KMS-11 (cell line): ENCODE data around the gene DLG2.

ENCODE experiments used
- H2AFZ ChIP-seq: fragments of 200-600 bp; sonication (generic); 2 replicates; pipeline ENCODE4 v1.6.1; 2016; ENCODE audit warnings: antibody characterized with exemption, mixed run types, low read depth
- H3K27ac ChIP-seq: fragments of 200-600 bp; sonication (generic); 2 replicates; pipeline ENCODE4 v1.6.1; 2016; ENCODE audit warnings: mild to moderate bottlenecking, mixed run types
- H3K27me3 ChIP-seq: fragments of 200-600 bp; sonication (generic); 2 replicates; pipeline ENCODE4 v1.6.1; 2017; ENCODE audit warnings: mild to moderate bottlenecking, low read depth, mixed run types, moderate library complexity; ENCODE audit not compliant: insufficient read depth
- H3K36me3 ChIP-seq: fragments of 200-600 bp; sonication (generic); 2 replicates; pipeline ENCODE4 v1.6.1; 2017; ENCODE audit warnings: mild to moderate bottlenecking, mixed run types; ENCODE audit not compliant: insufficient read depth
- H3K4me1 ChIP-seq: fragments of 200-600 bp; sonication (generic); 2 replicates; pipeline ENCODE4 v1.6.1; 2016; ENCODE audit warnings: mild to moderate bottlenecking, low read depth, mixed run types; ENCODE audit not compliant: poor library complexity, severe bottlenecking
- H3K4me2 ChIP-seq: fragments of 200-600 bp; sonication (generic); 2 replicates; pipeline ENCODE4 v1.7.0; 2016; ENCODE audit warnings: mild to moderate bottlenecking, mixed run types
- H3K4me3 ChIP-seq: fragments of 200-600 bp; sonication (generic); IDR thresholded peaks from 2 replicates; pipeline ENCODE4 v1.6.1; 2017; ENCODE audit warnings: low read depth, low read length, mixed read lengths; ENCODE audit not compliant: insufficient read depth
- H3K79me2 ChIP-seq: fragments of 200-600 bp; sonication (generic); 2 replicates; pipeline ENCODE4 v1.6.1; 2016; ENCODE audit warnings: low read depth, mixed run types; ENCODE audit not compliant: insufficient read depth
- H3K9ac ChIP-seq: fragments of 200-600 bp; sonication (generic); 2 replicates; pipeline ENCODE4 v1.6.1; 2016; ENCODE audit warnings: mild to moderate bottlenecking, mixed run types
- H4K20me1 ChIP-seq: fragments of 200-600 bp; sonication (generic); 2 replicates; pipeline ENCODE4 v1.6.1; 2016; ENCODE audit warnings: mild to moderate bottlenecking, mixed run types; ENCODE audit not compliant: insufficient read depth
- CTCF ChIP-seq: fragments of 200-600 bp; sonication (generic); conservative IDR thresholded peaks from 2 replicates; pipeline ENCODE4 v1.6.1; 2017; ENCODE audit warnings: low read depth, mild to moderate bottlenecking, antibody characterized with exemption, low read length, moderate library complexity, mixed read lengths

DLG2 gene

GRCh38 chr11:84390441-84391078 is 1236.6 kb downstream of the DLG2 start:
- Histone ChIP-seq H3K9ac (no peak overlapping the region), H3K4me2 (no peak overlapping the region), H3K27me3 (no peaks in the 10 kb centered on the region), H3K27ac (no peak overlapping the region), H3K79me2 (no peaks in the 10 kb centered on the region), H4K20me1 (no peaks in the 10 kb centered on the region), H3K36me3 (no peaks in the 10 kb centered on the region), H2AFZ (no peak overlapping the region), H3K4me1 (no peaks in the 10 kb centered on the region), H3K4me3 (no peak overlapping the region)
- TF ChIP-seq CTCF, result no peak

DNA sequence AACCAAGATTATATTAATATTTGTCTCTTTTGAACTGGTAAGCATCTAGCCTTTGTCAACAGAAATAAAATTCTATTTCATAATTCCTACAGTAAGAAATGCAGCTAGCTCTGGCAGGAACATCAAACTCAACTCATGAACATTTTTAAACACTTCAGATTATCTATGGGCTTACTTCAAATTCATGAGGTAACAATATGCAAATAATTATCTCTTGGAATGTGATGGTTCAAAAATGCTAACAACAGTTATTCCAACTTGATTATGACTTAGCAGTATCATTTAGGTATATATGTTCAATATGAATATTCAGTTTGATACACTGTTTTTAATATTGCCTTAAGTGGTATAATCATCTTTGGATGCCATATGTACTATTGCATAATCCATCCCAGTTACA is 1237.4 kb downstream of the DLG2 start:
- Histone ChIP-seq H4K20me1 (no peaks in the 10 kb centered on the region), H3K27me3 (no peaks in the 10 kb centered on the region), H3K4me3 (no peak overlapping the region), H3K27ac (no peak overlapping the region), H3K79me2 (no peaks in the 10 kb centered on the region), H2AFZ (no peak overlapping the region), H3K36me3 (no peaks in the 10 kb centered on the region), H3K9ac (no peak overlapping the region), H3K4me1 (no peaks in the 10 kb centered on the region), H3K4me2 (no peak overlapping the region)
- no peak for TF ChIP-seq CTCF

- no peaks in the 10 kb centered on the region for H3K27me3 ChIP-seq
- H4K20me1 ChIP-seq, result no peaks in the 10 kb centered on the region
- H3K36me3 ChIP-seq, result no peaks in the 10 kb centered on the region
- no peak overlapping the region for H3K9ac ChIP-seq
- H3K4me2 ChIP-seq, result no peak overlapping the region
- H3K4me1 ChIP-seq, result no peaks in the 10 kb centered on the region
- peak; percentile 81 for TF ChIP-seq CTCF
- H2AFZ ChIP-seq, result no peak overlapping the region
- no peak overlapping the region for H3K4me3 ChIP-seq
- no peaks in the 10 kb centered on the region for H3K79me2 ChIP-seq
- no peak overlapping the region for H3K27ac ChIP-seq
These were observed 1242.4 kb downstream of the DLG2 start for GRCh38 chr11:84384731-84385130.

DNA sequence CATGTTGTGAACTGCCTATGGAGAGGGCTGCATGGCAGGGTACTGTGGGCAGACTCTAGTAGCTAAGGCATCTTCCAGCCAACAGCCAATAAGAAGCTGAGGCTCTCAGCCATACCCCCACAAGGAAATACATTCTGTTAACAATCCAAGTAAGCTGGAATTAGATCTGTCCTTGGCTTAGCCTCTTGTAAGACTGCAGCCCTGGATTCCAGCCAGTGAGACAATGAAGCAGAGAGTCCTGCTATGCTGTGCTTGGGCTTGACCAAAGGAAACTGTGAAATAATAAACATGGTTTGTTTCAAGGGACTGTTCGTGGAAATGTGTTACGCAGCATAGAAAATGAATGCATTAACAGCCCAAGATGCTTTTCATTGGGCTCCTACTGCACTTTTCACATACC is 1243.6 kb downstream of the DLG2 start:
- Histone ChIP-seq H3K4me1 (no peaks in the 10 kb centered on the region), H3K9ac (no peak overlapping the region), H3K79me2 (no peaks in the 10 kb centered on the region), H2AFZ (no peak overlapping the region), H3K4me3 (no peak overlapping the region), H3K27me3 (no peaks in the 10 kb centered on the region), H3K4me2 (no peak overlapping the region), H3K36me3 (no peaks in the 10 kb centered on the region), H3K27ac (no peak overlapping the region), H4K20me1 (no peaks in the 10 kb centered on the region)
- no peak for TF ChIP-seq CTCF
